Naive B cell (primary cell): ENCODE data around the gene CDK10. TPM values are rescaled to one million over a fixed set of nuclear protein-coding genes. Genes with fewer than 3 reads are reported as not detected.

Experiments used
- ATAC-seq, 2 donors: fragments of 150-1000 bp; cut with Tn5 transposase; 2 replicates each; pipeline ENCODE4 v1.10.0; 2021; ENCODE audit warnings: low read depth in 2 of 2, mild to moderate bottlenecking in 2 of 2, moderate library complexity in 2 of 2
- DNase-seq: peaks from one replicate; pipeline ENCODE4 v3.0.0; 2022
- H3K27ac Mint-ChIP-seq, 6 donors: one replicate each; pipeline ENCODE4 v1.8.0; 2020 to 2022; ENCODE audit warnings: mild to moderate bottlenecking in 6 of 6, mixed read lengths in 6 of 6, moderate library complexity in 5 of 6, inconsistent platforms in 2 of 6
- H3K27me3 Mint-ChIP-seq, 3 donors: one replicate each; pipeline ENCODE4 v1.8.0; 2021 to 2022; ENCODE audit warnings: mixed read lengths in 3 of 3, mild to moderate bottlenecking in 1 of 3
- H3K36me3 Mint-ChIP-seq, 2 donors: one replicate each; pipeline ENCODE4 v1.8.0; 2020 to 2022; ENCODE audit warnings: mixed read lengths in 2 of 2, inconsistent platforms in 1 of 2, mild to moderate bottlenecking in 1 of 2
- H3K4me1 Mint-ChIP-seq, 3 donors: one replicate each; pipeline ENCODE4 v1.8.0; 2020 to 2022; ENCODE audit warnings: mixed read lengths in 3 of 3, inconsistent platforms in 1 of 3, mild to moderate bottlenecking in 1 of 3, moderate library complexity in 1 of 3
- H3K4me3 Mint-ChIP-seq, 8 donors: one replicate each; pipeline ENCODE4 v1.8.0; 2020 to 2022; ENCODE audit warnings: mild to moderate bottlenecking in 8 of 8, mixed read lengths in 8 of 8, moderate library complexity in 8 of 8, inconsistent platforms in 2 of 8
- H3K9me3 Mint-ChIP-seq, 7 donors: one replicate each; pipeline ENCODE4 v1.8.0; 2020 to 2022; ENCODE audit warnings: mixed read lengths in 7 of 7, mild to moderate bottlenecking in 5 of 7, inconsistent platforms in 2 of 7, moderate library complexity in 1 of 7
- polyA plus RNA-seq, 6 donors: library from polyadenylated mRNA; unstranded; fragments of 300-500 nt; fragmentation: Illumina TruSeq; gene quantifications; one replicate each; pipeline ENCODE4 v1.2.3, GENCODE V29; 2021; ENCODE audit warnings: low read depth in 6 of 6

CDK10 gene
- polyA plus RNA-seq, 6 donors from 2014 or later: 16.7 to 27.7 (median 19.6) TPM

DNA sequence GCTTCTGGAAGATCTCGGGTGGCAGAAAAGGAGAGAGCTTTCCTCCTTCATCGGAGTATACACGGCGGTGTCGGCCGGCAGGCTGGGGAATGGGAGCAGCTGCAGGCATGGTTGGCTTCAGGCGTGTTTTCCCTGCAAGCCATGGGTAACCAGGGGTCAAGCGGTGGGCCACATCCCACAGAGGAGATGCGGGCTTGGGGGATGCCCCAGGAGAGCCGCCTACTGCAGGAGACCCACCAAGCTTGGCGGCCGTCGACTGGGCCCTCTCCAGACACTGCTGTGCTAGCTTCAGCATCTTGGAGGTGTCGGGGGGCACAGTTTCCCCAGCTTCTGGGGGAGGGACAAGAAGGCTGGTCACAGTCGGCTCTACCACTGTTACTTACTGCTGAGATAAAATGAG is 30.0 kb downstream of the CDK10 start:
- H3K27me3 Mint-ChIP-seq: no peaks in the 10 kb centered on the region
- DNase-seq (no peak), ATAC-seq (no peak)
- no peaks in the 10 kb centered on the region for H3K9me3 Mint-ChIP-seq
- H3K4me3 Mint-ChIP-seq: no peak overlapping the region
- H3K36me3 Mint-ChIP-seq: no peaks in the 10 kb centered on the region
- peak overlapping the region in 1 of 6 donors; percentile 47 for H3K27ac Mint-ChIP-seq
- peaks cover 8 to 15% (median 11%) of the 10 kb centered on the region in 3 donors for H3K4me1 Mint-ChIP-seq

- H3K4me1 Mint-ChIP-seq: peaks cover 8 to 15% (median 11%) of the 10 kb centered on the region in 3 donors
Observed at GRCh38 chr16:89716916-89717687, 30.6 kb downstream of the CDK10 start.

GRCh38 chr16:89717688-89718505 is 31.4 kb downstream of the CDK10 start:
- H3K4me3 Mint-ChIP-seq: peak overlapping the region in 3 of 8 donors; percentile 5 to 60 (median 56)
- no peak for DNase-seq
- H3K36me3 Mint-ChIP-seq: peaks cover 0 to 3% of the 10 kb centered on the region in 2 donors
- no peaks in the 10 kb centered on the region for H3K27me3 Mint-ChIP-seq
- no peaks in the 10 kb centered on the region for H3K9me3 Mint-ChIP-seq
- ATAC-seq: no peak
- peak overlapping the region in 2 of 6 donors; percentile 41 to 88 for H3K27ac Mint-ChIP-seq
- peaks cover 13 to 20% (median 17%) of the 10 kb centered on the region in 3 donors for H3K4me1 Mint-ChIP-seq

More at GRCh38 chr16:89716916-89717687, 30.6 kb downstream of the CDK10 start:
- H3K27me3 Mint-ChIP-seq: no peaks in the 10 kb centered on the region
- no peaks in the 10 kb centered on the region for H3K36me3 Mint-ChIP-seq
- DNase-seq (no peak), ATAC-seq (no peak)
- H3K27ac Mint-ChIP-seq: peak overlapping the region in 1 of 6 donors; percentile 88
- H3K9me3 Mint-ChIP-seq: no peaks in the 10 kb centered on the region
- peak overlapping the region in 1 of 8 donors; percentile 12 for H3K4me3 Mint-ChIP-seq

DNA sequence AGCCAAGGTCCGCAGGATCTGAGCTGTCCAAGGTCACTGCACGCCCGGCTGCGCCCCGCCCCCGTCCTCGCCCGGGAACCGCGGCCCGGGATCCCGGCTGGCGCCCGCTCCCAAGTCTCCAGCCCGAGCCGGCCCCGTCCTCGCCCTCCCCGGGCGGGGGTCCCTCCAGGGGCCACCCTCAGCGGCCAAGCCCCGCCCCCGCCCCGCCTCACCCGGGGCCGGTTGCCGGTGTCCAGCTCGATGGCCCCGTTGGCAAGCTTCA is 34.0 kb downstream of the CDK10 start:
- H3K27me3 Mint-ChIP-seq: no peaks in the 10 kb centered on the region
- no peaks in the 10 kb centered on the region for H3K9me3 Mint-ChIP-seq
- H3K4me3 Mint-ChIP-seq: peak overlapping the region; percentile 70 to 89 (median 83)
- DNase-seq (no peak), ATAC-seq (no peak)
- peak overlapping the region in 3 of 6 donors; percentile 79 to 91 (median 82) for H3K27ac Mint-ChIP-seq
- H3K36me3 Mint-ChIP-seq: peaks cover 0 to 7% of the 10 kb centered on the region in 2 donors
- peaks cover 24 to 28% (median 27%) of the 10 kb centered on the region in 3 donors for H3K4me1 Mint-ChIP-seq

- peaks cover 24 to 28% (median 27%) of the 10 kb centered on the region in 3 donors for H3K4me1 Mint-ChIP-seq
- no peaks in the 10 kb centered on the region for H3K27me3 Mint-ChIP-seq
- peak within 1 kb of the TSS; percentile 91 to 98 (median 94) for H3K27ac Mint-ChIP-seq
- peak within 1 kb of the TSS; percentile 74 to 95 (median 90) for H3K4me3 Mint-ChIP-seq
- H3K36me3 Mint-ChIP-seq: peaks cover 0 to 7% of the 10 kb centered on the region in 2 donors
- no peaks in the 10 kb centered on the region for H3K9me3 Mint-ChIP-seq
- ATAC-seq (peak; percentile 66 to 67), DNase-seq (peak; percentile 82)
Observed at GRCh38 chr16:89720813-89721545, 34.5 kb downstream of the CDK10 start, which contains the start of the genes VPS9D1 and ZNF276. Gene VPS9D1 (minus strand): TSS chr16:89720898. CDS start chr16:89720861, 37 bp downstream. Gene ZNF276 (plus strand): TSS chr16:89721537. CDS start chr16:89721641, 104 bp downstream.

DNA sequence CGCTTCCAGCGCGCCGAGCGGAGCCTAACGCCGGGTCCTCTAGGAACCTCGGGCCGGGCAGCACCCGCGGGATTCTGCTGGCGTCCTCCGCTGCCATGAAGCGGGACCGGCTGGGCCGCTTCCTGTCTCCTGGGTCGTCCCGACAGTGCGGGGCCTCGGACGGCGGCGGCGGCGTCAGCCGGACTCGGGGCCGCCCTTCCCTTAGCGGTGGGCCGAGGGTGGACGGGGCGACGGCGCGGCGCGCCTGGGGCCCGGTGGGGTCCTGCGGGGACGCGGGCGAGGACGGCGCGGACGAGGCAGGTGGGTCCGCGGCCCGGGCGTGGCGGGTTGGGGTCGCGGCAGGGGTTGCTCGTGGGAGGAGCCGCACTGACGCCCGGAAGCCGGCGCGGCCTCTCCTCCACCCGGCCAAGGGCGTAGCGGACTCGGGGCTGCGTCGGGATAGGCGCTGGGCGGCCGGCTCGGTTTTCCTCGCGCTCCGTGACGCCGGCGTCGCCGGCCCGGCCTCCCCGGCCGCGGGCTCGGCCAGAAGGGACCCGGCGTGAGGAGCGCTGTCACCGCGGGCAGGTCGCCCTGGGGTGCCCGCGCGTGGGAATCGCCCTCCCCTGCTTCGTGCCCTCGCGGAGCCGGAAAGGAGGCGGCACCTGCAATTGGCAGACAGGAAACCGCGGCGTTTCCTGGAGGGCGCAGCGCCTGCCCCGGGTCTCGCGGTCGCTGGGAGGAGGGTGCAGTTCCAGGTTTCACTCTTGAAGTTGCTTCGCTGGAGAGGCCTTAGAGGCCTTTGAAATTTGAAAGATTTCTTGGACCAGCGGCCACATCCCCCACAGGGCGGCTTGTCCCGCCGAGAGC is 35.3 kb downstream of the CDK10 start:
- peaks cover 24 to 28% (median 27%) of the 10 kb centered on the region in 3 donors for H3K4me1 Mint-ChIP-seq

DNA sequence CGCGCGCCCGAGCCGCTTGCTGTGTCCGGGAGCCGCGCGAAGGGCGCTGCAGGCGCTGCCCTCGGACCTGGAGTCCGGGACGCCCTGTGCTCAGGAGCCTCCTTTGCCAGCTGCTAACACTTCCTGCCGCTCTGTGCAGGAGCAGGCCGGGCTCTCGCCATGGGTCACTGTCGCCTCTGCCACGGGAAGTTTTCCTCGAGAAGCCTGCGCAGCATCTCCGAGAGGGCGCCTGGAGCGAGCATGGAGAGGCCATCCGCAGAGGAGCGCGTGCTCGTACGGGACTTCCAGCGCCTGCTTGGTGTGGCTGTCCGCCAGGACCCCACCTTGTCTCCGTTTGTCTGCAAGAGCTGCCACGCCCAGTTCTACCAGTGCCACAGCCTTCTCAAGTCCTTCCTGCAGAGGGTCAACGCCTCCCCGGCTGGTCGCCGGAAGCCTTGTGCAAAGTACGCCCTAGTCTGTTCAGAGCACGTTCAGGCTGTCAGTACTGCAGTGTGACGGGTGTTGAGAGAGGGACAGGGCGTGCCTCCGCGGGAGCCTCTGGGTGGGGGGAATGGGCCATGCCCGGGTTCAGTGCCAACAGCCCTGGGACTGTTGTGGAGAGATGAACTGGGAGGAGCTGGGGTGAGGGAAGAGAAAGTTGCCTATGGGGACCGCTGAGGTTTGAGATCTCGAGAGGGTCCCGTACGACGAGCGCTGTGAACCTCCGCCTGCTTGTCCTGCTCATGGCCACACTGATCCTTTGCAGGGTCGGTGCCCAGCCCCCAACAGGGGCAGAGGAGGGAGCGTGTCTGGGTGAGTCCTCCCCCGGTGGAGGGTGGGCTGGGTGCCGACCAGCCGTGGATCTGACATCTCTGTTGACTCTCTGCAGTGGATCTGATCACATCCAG is 36.1 kb downstream of the CDK10 start:
- Mint-ChIP-seq H3K36me3 (peaks cover 0 to 7% of the 10 kb centered on the region in 2 donors), H3K4me1 (peaks cover 24 to 33% (median 31%) of the 10 kb centered on the region in 3 donors), H3K4me3 (peak overlapping the region; percentile 74 to 95 (median 90)), H3K27ac (peak overlapping the region; percentile 78 to 98 (median 93)), H3K9me3 (no peaks in the 10 kb centered on the region), H3K27me3 (no peaks in the 10 kb centered on the region)
- ATAC-seq (peak in 1 of 2 donors; percentile 7), DNase-seq (peak; percentile 34)

More for the DNA sequence above, 35.3 kb downstream of the CDK10 start:
- DNase-seq: peak; percentile 89
- ATAC-seq: peak; percentile 68
- Mint-ChIP-seq H3K27ac (peak overlapping the region; percentile 58 to 98 (median 80)), H3K27me3 (no peaks in the 10 kb centered on the region), H3K4me3 (peak overlapping the region; percentile 74 to 95 (median 90)), H3K9me3 (no peaks in the 10 kb centered on the region), H3K36me3 (peaks cover 0 to 7% of the 10 kb centered on the region in 2 donors)

GRCh38 chr16:89723279-89724250 is 37.1 kb downstream of the CDK10 start:
- Mint-ChIP-seq H3K9me3 (no peaks in the 10 kb centered on the region), H3K4me3 (peak overlapping the region; percentile 74 to 95 (median 90)), H3K4me1 (peaks cover 22 to 33% (median 24%) of the 10 kb centered on the region in 3 donors), H3K36me3 (peaks cover 0 to 7% of the 10 kb centered on the region in 2 donors), H3K27me3 (no peaks in the 10 kb centered on the region), H3K27ac (peak overlapping the region in 4 of 6 donors; percentile 14 to 98 (median 93))
- DNase-seq: no peak
- ATAC-seq: no peak

- no peak for ATAC-seq
- DNase-seq: no peak
- H3K27me3 Mint-ChIP-seq: no peaks in the 10 kb centered on the region
- H3K4me1 Mint-ChIP-seq: peaks cover 19 to 30% (median 24%) of the 10 kb centered on the region in 3 donors
- H3K4me3 Mint-ChIP-seq: no peak overlapping the region
- H3K27ac Mint-ChIP-seq: peak overlapping the region in 1 of 6 donors; percentile 49
- H3K9me3 Mint-ChIP-seq: no peaks in the 10 kb centered on the region
- H3K36me3 Mint-ChIP-seq: peaks cover 0 to 7% of the 10 kb centered on the region in 2 donors
Observed at GRCh38 chr16:89727406-89728120, 41.1 kb downstream of the CDK10 start.

DNA sequence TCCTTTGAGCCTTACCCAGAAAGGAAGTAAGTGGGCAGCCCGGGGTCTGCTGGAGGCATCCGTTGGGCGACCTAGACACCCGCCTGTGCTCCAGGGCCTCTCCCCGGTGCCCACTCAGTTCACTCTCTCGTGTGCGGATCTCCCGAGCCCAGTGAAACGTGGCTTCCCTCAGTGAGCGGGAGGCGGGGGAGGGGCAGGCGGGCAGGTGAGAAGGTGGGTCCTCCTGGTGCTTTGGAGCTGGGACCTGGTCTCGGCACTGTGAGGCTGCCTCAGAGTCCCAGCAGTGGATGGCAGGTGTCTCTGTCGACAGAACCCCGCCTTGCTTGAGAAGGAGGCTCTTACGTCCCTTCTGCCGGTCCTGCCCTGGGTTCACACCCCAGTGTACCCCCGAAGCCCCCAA is 42.8 kb downstream of the CDK10 start:
- Mint-ChIP-seq H3K27ac (no peak overlapping the region), H3K27me3 (no peaks in the 10 kb centered on the region), H3K4me3 (no peak overlapping the region), H3K4me1 (peaks cover 15 to 20% (median 19%) of the 10 kb centered on the region in 3 donors), H3K36me3 (no peaks in the 10 kb centered on the region), H3K9me3 (no peaks in the 10 kb centered on the region)
- DNase-seq: no peak
- ATAC-seq: no peak
